Measurements from ENCODE around the gene CACNA1C.

The CACNA1C gene

GRCh38 chr12:2326470-2326869 lies 273.7 kb downstream of the CACNA1C start:
- DNase-seq, result no peak

DNA sequence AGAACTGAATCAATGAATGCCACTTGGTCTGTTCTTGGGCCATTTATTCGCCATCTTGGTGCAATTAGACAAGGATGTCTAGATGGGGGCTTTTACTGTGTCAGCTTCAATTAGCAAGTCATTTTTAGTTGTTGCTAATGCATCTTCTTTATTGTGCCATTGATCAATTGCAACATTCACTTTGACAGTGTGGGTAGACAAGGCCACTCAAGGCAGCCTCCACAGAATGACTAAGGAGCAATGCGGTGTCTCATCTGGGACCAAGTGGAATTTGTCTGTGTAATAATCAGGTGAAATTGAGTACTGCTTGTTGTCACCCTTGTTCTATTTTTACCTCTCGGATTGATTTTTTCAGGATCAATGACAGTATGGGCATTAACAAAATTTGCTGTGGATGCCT lies 275.9 kb downstream of the CACNA1C start:
- DNase-seq, result no peak

DNA sequence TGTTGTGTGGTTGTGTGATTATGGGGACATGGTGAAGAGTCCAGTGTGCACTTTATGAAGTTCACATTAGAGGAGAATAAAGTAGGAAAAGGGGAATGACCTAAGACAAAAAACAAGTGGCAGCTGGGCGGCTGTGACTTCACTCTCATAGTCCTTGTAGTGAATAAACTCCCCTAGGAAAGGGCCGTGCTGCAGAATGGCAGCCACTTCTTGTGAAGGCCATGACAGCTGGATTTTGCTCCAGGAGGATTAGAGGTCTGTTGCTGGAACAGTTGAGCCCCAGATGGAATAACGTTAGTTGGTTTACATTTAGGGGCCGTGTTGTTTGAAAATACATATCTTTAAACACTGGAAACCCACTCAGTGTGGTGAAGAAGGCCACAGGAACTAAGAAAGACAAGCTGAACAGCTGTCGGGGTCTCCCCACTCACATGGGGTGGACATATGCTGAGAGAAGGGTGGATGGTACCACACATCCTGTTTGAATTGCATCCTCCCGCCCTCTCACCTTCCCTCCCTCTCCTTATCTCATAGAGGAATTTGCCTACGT lies 276.9 kb downstream of the CACNA1C start:
- no peak for DNase-seq

DNA sequence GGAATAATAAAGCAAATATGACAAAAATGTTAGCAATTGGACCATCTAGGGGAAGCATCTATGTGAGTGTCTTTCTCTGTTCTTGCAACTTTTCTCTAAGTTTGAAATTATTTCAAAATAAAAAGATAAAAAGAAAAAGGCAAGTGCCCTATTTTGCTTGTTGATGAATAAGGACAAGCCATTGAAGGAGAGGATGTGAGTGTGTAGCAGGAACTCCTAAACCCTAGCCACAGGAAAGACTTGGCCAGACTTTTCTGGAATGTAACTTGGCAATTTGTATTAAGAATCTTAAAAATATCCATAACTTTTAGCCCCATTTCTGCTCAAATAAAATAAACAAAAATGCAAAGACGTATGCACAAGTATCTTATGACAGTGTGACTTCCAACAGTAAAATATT lies 279.4 kb downstream of the CACNA1C start:
- DNase-seq, result no peak

DNA sequence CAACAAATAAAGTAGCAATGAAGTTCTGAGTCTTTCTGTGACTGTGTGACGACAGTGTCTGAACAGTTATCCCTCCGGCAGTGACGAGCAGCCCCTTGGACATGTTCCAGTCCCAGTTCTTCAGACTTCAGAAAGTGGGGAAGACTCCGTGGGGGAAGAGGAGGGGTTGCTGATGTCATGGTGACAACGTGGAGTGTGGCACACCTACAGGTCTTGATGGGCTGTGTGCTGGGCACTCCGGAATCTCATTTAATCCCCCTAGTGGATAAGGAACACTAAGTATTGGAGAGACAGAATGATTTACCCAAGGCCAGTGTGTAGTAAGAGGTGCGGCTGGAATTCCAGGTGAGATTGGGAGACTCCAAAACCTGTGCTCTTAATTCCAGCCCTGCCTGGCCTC lies 280.2 kb downstream of the CACNA1C start:
- no peak for DNase-seq

DNA sequence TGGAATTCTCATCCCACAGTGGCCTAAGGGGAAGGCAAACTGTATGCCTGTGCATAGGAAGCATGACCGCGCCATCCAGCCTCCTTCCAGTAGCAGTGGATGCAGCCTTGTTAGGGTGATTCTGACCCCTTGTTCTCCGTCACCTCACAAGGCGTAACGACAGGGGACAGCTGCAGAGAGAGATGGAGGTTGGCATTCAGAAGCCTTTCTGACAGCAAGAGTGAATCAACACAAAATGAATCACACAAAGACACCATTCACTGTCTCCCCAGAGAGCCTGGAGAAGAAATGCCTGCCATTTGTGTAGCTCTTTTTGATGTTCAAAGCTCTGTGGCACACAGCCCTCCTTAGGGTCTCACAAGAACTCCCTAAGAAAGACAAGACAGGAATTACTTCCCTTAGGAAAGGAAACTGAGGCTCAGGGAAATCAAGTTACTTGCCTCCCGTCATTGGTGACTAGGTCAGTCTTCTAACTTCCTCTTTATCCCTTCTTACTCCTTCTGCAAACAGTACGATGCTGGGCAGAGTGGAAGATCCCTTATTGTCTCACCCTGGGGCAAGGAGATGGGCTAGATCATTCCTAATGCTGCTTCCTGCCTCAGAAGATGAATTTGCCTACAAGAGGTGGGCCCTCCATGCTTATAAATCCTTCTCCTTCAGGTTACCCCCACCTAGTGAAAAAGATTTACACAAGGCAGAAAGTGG lies 280.9 kb downstream of the CACNA1C start:
- no peak for DNase-seq

DNA sequence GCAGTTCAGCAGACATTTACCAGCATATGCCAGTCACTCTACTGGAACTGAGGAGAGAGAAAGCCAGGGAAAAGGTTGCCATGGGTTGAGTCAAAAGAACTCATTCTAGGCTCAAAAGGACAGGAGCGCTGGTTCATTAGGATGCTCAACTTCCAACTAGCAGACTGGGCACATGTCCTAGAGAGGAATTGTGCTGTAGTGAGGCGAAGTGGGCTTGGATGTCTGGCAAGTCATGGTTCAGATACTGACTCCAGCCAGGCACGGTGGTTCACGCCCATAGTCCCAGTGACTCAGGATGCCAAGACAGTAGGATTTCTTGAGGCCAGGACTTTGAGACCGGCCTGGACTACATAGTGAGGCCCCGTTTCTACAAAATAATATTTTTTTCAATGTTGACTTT lies 281.5 kb downstream of the CACNA1C start:
- DNase-seq, result no peak

DNA sequence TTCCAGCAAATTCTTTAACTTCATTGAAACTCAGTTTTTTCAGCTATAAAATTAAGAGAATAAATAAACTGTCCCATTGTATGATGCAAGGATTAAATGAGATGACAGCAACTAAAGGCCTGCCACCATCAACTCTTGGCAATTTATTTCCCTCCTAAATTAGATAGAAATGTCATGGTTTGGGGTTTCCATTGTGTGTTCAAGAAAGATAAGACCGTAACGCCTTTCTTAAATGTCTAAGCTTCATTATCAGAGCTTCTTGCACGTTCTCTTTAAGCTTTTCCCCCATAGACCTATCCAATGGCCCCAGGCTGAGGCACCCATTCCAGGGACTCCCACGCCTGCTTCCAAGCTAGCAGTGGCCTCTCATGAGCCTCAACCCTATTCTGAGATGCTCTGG lies 281.9 kb downstream of the CACNA1C start:
- DNase-seq, result no peak

- no peak for DNase-seq
Observed at GRCh38 chr12:2335109-2335508, 282.3 kb downstream of the CACNA1C start.

DNA sequence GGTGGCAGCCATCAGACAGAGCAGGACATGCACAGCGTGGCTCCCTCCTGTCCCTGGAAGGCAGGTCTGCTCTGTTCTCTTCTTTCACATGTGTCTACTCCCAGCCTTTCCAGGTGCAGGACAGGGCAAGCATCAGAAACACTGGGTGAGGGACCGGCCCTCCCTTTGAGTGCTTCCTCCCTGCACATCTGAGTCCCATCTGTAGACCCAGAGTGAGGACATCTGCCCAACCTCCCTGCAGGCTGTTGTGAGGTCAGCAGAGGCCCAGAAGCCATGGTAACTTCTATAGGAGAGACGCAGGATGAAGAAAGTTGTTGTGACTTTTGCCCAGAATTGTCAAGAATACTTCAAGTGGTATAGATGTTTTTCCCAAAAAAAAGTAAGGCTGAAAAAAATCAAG lies 282.7 kb downstream of the CACNA1C start:
- DNase-seq, result no peak

DNA sequence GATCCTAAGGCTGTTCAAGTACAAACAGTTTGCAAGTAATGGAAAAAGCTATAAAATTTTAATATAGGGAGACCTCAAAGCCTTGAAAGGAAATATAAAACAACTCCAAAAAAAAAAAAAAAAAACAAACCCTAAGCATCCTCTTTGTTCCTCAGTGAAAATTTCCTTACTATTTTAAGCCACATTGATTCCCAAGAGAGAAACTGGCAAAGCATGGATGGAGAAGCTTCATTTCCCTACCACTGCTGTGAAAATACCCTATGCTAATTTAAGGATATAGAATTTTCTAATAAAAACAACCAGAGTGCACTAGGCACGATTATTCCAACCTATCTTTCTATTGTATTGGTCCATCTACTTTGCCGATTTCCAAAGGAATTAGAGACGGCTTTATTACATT lies 283.1 kb downstream of the CACNA1C start:
- no peak for DNase-seq

DNA sequence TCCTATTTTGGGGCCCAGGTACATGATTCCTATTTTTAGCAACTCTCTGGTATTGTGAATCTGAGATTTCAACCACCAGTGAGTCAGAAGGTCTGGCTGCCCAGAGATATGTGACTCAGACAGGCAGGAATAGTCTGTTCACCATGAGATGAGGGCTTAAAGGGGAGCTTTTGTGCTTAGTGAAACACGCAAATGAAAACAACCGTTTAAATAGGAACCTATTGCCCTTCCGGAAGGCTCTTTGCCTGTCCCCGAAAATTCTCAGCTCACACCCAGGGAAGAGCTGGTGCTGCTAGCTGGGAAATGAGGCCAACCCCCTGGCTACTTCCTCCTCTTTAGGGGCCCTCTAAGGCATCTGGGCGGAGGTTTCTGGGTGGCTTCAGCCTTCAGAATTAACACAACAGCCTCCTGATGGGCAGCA lies 283.6 kb downstream of the CACNA1C start:
- no peak for DNase-seq

GRCh38 chr12:2337031-2338010 lies 284.5 kb downstream of the CACNA1C start:
- no peak for DNase-seq

GRCh38 chr12:2338381-2338780 lies 285.6 kb downstream of the CACNA1C start:
- DNase-seq, result no peak

DNA sequence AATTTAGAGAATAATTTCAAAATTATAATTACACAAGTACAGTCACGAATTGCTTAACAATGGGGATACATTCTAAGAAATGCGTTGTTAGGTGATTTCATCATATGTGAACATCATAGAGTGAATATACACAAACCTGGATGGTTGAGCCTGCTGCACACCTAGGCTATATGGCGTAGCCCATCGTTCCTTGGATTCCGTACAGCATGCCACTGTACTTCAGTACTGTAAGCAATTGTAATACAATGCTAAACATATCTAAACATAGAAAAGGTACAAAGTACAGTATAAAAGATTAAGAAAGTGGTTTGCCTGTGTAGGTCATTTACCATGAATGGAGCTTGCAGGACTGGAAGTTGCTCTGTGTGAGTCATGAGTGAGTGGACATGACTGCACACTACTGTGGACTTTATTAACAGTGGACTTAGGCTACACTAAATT lies 286.2 kb downstream of the CACNA1C start:
- DNase-seq, result no peak

DNA sequence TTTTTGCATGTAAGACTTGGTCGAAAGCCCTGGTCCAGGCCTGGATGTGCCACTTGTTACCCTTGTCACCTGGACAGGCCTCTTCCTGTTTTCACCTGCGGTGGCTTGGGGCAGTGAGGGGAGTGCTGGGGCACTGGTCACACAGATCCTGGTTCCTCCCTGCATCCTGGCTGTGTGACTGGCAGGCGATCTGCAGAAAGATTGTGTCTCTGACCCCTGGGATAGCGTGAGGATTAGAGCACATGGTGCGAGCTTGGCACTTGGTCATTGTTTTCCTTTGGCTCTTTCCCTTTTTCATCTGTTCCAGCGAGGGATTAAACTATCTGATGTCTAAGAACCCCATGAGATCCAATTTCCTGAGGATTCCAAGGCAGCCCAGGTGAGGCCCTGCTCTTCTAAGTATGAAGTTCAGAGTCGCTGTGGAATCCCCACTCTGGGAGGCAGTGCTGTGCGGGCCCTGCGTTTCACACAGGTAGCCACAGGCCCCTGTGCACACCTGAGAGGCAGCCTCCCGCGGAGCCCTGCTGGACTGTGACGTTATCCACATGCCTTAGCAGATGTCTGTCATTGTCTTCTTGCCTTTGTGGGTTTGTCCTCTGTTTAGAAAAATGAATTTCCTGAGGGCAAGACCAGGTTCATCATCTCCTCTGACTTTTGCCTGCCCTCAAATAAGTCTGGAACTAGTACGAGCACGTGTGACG lies 288.4 kb downstream of the CACNA1C start:
- no peak for DNase-seq

GRCh38 chr12:2341871-2342270 lies 289.1 kb downstream of the CACNA1C start:
- DNase-seq, result no peak

GRCh38 chr12:2343681-2344080 lies 290.9 kb downstream of the CACNA1C start:
- no peak for DNase-seq

GRCh38 chr12:2344476-2344875 lies 291.7 kb downstream of the CACNA1C start:
- no peak for DNase-seq

DNA sequence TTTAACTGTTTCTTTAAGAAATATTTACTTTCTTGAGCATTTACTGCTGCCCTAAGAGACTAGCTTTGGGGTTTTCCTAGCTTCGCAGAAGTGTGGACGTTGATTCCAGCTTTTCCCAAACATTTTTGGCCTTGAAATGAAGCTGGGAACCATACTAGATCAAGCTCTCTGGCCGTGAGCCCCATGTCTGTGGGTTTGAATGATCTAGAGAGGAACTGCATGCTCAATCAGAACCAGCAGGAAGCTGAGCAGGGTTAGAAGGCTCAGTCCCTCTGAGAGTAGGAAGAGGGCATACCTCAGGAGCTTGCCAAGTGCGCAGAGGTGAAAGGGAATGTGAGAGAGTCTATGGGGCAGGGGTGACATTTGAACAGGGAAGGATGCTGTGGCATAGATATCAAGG lies 292.1 kb downstream of the CACNA1C start:
- no peak for DNase-seq

- no peak for DNase-seq
Observed at GRCh38 chr12:2345902-2346301, 293.1 kb downstream of the CACNA1C start.

DNA sequence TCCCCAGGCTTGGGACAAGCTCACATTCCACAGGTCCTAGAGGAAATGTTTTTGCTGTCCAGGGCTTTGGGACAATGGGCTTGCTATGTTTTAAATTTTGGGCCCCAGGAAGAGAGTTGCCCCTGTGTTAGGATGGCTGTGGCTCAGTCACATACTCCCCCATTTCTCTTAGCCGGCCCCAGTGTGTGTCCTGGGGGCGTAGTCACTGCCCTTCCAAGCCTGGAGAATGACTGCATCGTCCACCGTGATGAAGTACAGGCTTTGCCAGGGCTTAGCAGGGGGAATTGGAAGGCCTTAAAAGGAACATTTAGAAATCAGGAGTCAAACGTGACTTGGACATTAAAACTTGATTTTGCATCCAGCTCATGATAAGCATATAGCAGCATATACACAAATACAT lies 293.6 kb downstream of the CACNA1C start:
- DNase-seq, result no peak
